RWPE2 (cell line): ENCODE measurements around the gene SP9.
A peak's percentile ranks its signal among the peaks of the same experiment; 100 is the strongest.

Experiments used
- ATAC-seq: fragments of 200-7000 bp; cut with Tn5 transposase; 3 replicates; pipeline ENCODE4 v1.9.1; 2021; ENCODE audit warnings: low read depth
- DNase-seq: peaks from one replicate; pipeline ENCODE4 v3.0.0-alpha.2; 2020; ENCODE audit warnings: low spot score
- H3K27ac ChIP-seq: fragments of 450-650 bp; 2 replicates; pipeline ENCODE4 v1.5.1; 2017; ENCODE audit warnings: mild to moderate bottlenecking; ENCODE audit not compliant: poor library complexity, severe bottlenecking
- H3K27me3 ChIP-seq: fragments of 250-450 bp; sonication (Bioruptor Pico); 2 replicates; pipeline ENCODE4 v1.5.1; 2021; ENCODE audit warnings: mild to moderate bottlenecking, moderate library complexity; ENCODE audit not compliant: insufficient read depth, poor library complexity, severe bottlenecking
- H3K36me3 ChIP-seq: fragments of 250-450 bp; sonication (Bioruptor Pico); 2 replicates; pipeline ENCODE4 v1.5.1; 2020; ENCODE audit warnings: low read depth, mild to moderate bottlenecking, moderate library complexity
- H3K4me1 ChIP-seq: fragments of 250-450 bp; sonication (Bioruptor Pico); 2 replicates; pipeline ENCODE4 v1.5.1; 2021; ENCODE audit warnings: mild to moderate bottlenecking, moderate library complexity; ENCODE audit not compliant: insufficient read depth, poor library complexity, severe bottlenecking
- H3K4me3 ChIP-seq: fragments of 250-450 bp; sonication (Bioruptor Pico); 2 replicates; pipeline ENCODE4 v1.5.1; 2021; ENCODE audit warnings: mild to moderate bottlenecking, moderate library complexity; ENCODE audit not compliant: severe bottlenecking
- H3K9me3 ChIP-seq: fragments of 250-450 bp; sonication (Bioruptor Pico); 2 replicates; pipeline ENCODE4 v1.5.1; 2021; ENCODE audit warnings: mild to moderate bottlenecking, moderate library complexity; ENCODE audit not compliant: severe bottlenecking
- TF ChIP-seq, protein P1 (sequence below): fragments of 450-650 bp; IDR thresholded peaks from one replicate; pipeline ENCODE4 v1.5.1; 2017; ENCODE audit warnings: mild to moderate bottlenecking, moderate library complexity; ENCODE audit not compliant: poor library complexity, severe bottlenecking

Gene SP9

GRCh38 chr2:174341995-174342685 is 7.4 kb downstream of the SP9 start:
- H3K27me3 ChIP-seq = peaks cover 72% of the 10 kb centered on the region
- DNase-seq (no peak), ATAC-seq (peak; percentile 7; the same call in 1 of the 3 replicates)
- H3K27ac ChIP-seq = no peak overlapping the region
- TF ChIP-seq, protein P1, sequence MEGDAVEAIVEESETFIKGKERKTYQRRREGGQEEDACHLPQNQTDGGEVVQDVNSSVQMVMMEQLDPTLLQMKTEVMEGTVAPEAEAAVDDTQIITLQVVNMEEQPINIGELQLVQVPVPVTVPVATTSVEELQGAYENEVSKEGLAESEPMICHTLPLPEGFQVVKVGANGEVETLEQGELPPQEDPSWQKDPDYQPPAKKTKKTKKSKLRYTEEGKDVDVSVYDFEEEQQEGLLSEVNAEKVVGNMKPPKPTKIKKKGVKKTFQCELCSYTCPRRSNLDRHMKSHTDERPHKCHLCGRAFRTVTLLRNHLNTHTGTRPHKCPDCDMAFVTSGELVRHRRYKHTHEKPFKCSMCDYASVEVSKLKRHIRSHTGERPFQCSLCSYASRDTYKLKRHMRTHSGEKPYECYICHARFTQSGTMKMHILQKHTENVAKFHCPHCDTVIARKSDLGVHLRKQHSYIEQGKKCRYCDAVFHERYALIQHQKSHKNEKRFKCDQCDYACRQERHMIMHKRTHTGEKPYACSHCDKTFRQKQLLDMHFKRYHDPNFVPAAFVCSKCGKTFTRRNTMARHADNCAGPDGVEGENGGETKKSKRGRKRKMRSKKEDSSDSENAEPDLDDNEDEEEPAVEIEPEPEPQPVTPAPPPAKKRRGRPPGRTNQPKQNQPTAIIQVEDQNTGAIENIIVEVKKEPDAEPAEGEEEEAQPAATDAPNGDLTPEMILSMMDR = no peak
- H3K36me3 ChIP-seq = no peaks in the 10 kb centered on the region
- H3K9me3 ChIP-seq = no peaks in the 10 kb centered on the region
- H3K4me1 ChIP-seq = peaks cover 7% of the 10 kb centered on the region
- peak overlapping the region; percentile 5 for H3K4me3 ChIP-seq

- TF ChIP-seq, protein P1 = no peak
- Histone ChIP-seq H3K4me3 (peak overlapping the region; percentile 5), H3K36me3 (no peaks in the 10 kb centered on the region), H3K4me1 (peaks cover 7% of the 10 kb centered on the region), H3K27ac (no peak overlapping the region), H3K27me3 (peaks cover 65% of the 10 kb centered on the region), H3K9me3 (no peaks in the 10 kb centered on the region)
- ATAC-seq = peak; percentile 6; the same call in 1 of the 3 replicates
- DNase-seq = no peak
Observed at GRCh38 chr2:174342686-174343342, 8.1 kb downstream of the SP9 start.

DNA sequence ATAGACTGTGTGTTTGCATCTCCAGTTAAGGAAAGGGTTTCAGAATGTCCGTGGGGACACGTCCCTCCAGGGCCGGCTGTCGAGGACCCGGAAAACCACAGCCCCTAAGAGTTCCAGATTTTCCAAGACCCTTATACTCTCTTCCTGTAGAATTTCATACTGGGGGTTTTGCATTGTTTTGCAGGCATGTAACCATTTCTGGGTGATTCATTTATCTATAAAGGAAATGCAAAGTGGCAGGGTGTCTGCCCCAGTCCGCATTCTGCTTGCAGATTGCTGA is 8.5 kb downstream of the SP9 start:
- no peak overlapping the region for H3K4me3 ChIP-seq
- TF ChIP-seq, protein P1 = no peak
- peaks cover 60% of the 10 kb centered on the region for H3K27me3 ChIP-seq
- H3K27ac ChIP-seq = no peak overlapping the region
- ATAC-seq (no peak), DNase-seq (no peak)
- H3K9me3 ChIP-seq = no peaks in the 10 kb centered on the region
- peaks cover 4% of the 10 kb centered on the region for H3K36me3 ChIP-seq
- peaks cover 7% of the 10 kb centered on the region for H3K4me1 ChIP-seq

DNA sequence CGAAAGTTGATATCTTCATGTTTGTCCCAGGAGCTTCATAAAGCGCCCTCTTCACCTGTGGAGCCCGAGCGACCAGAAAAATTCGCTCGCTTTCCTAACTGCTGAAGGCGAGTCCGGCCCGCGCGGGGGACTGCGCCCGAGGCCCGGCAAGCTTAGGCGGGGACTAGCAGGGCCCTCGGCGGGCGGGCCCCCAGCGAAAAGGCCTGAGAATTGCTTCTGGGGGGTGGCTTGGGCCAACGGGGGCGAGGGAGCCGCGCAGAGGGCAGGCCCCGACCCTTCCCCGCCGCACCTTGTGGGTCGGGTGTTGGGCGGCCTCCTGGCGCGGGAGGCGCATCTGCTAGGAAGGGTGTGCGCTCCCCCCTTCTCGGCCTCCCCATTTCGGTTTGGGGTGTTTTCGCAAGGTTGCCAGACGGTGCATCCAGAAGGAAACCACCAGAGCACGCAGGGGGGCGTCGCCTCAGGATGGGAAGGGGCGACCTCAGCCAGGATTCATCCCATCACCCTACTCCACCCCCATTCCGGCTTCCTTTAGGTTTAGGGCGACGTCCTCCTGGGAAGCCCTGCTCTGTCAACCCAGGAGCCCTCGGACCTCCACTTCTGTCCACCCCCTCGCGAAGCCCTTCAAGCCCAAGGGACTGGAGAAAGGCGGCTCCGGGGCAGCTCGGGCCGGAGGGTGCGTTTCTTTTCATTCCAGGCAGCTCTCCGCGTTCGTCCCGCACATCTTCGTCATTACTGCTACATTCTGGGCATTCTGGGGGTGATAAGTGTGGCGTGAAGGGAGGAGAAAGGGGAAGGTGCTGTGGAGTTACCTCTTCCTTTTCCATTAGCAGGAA is 9.1 kb downstream of the SP9 start:
- TF ChIP-seq, protein P1 = no peak
- Histone ChIP-seq H3K4me1 (peaks cover 7% of the 10 kb centered on the region), H3K27me3 (peaks cover 55% of the 10 kb centered on the region), H3K36me3 (peaks cover 8% of the 10 kb centered on the region), H3K27ac (no peak overlapping the region), H3K9me3 (no peaks in the 10 kb centered on the region), H3K4me3 (no peak overlapping the region)
- DNase-seq (no peak), ATAC-seq (no peak)
